ENCODE results near the gene RAPSN. TPM values are rescaled to one million over a fixed set of nuclear protein-coding genes. Genes with fewer than 3 reads are reported as not detected.
A peak's percentile ranks its signal among the peaks of the same experiment; 100 is the strongest.

The RAPSN gene
- under 1 TPM in 1 of 2 experiments, not detected in 1; 0.21 TPM for total RNA-seq

GRCh38 chr11:47448566-47449427, at the start of gene RAPSN:
TSS of gene RAPSN (minus strand) at chr11:47449136. CDS start at chr11:47448964, 172 bp downstream.
- no peaks in the 10 kb centered on the region for H3K4me1 Mint-ChIP-seq
- ChIA-PET CTCF (interaction anchor here (0.7 to 1.4 kb wide), 2 partner anchors 17 to 75 kb away, joined by 3 read pairs; no protein-coding TSS in a partner anchor), POLR2A (interaction anchor here (0.6 kb wide), 1 partner anchor 708 kb away, joined by 3 read pairs; no protein-coding TSS in a partner anchor)
- H3K9me3 Mint-ChIP-seq (ENCODE audit: low read depth): no peaks in the 10 kb centered on the region
- no peak within 1 kb of the TSS for H3K4me3 Mint-ChIP-seq
- no peaks in the 10 kb centered on the region for H3K36me3 Mint-ChIP-seq (ENCODE audit: low read depth)
- DNase-seq (no peak), ATAC-seq (no peak)
- no peak within 1 kb of the TSS for H3K27ac Mint-ChIP-seq
- intact Hi-C loops (cut with DNase I, micrococcal nuclease): no loop called here
- no peaks in the 10 kb centered on the region for H3K27me3 Mint-ChIP-seq

DNA sequence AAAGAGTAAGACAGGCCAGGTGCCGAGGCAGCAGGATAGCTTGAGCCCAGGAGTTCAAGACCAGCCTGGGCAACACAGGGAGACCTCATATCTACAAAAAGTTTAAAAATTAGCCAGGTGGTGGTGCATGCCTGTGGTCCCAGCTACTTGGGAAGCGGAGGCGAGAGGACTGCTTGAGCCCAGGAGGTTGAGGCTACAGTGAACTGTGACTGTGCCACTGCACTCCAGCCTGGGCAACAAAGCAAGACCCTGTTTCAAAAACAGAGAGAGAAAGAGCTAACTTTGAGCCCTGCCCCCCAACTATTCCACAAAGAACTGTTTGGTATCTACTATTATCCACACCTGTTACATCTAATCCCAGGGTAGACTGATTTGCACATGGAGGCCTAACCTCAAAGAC, 49.2 kb upstream of the RAPSN start:
- ATAC-seq (no peak), DNase-seq (no peak)
- CTCF ChIA-PET: interaction anchor here (0.6 to 2.2 kb wide), 6 partner anchors 9 to 116 kb away, joined by 3 to 6 read pairs (median 4); no protein-coding TSS in a partner anchor
- Mint-ChIP-seq H3K36me3 (ENCODE audit: low read depth) (peaks cover 23% of the 10 kb centered on the region), H3K9me3 (ENCODE audit: low read depth) (no peaks in the 10 kb centered on the region), H3K27ac (peak overlapping the region; percentile 3), H3K4me3 (no peak overlapping the region), H3K4me1 (peaks cover 34% of the 10 kb centered on the region), H3K27me3 (no peaks in the 10 kb centered on the region)
- POLR2A ChIA-PET: interaction anchor here (0.6 kb wide), 1 partner anchor 77 kb away, joined by 5 read pairs; no protein-coding TSS in a partner anchor
- intact Hi-C loops (cut with DNase I, micrococcal nuclease): no loop called here

GRCh38 chr11:47496808-47497207, 47.9 kb upstream of the RAPSN start:
- ChIA-PET CTCF (interaction anchor here (1.1 kb wide), 1 partner anchor 39 kb away, joined by 3 read pairs; no protein-coding TSS in a partner anchor), POLR2A (no interaction called here)
- intact Hi-C loops (cut with DNase I, micrococcal nuclease): no loop called here
- Mint-ChIP-seq H3K4me3 (no peak overlapping the region), H3K9me3 (ENCODE audit: low read depth) (no peaks in the 10 kb centered on the region), H3K27ac (no peak overlapping the region), H3K4me1 (peaks cover 26% of the 10 kb centered on the region), H3K27me3 (no peaks in the 10 kb centered on the region), H3K36me3 (ENCODE audit: low read depth) (peaks cover 20% of the 10 kb centered on the region)
- no peak for ATAC-seq
- DNase-seq: no peak

GRCh38 chr11:47495856-47496217, 46.9 kb upstream of the RAPSN start:
- Mint-ChIP-seq H3K9me3 (ENCODE audit: low read depth) (no peaks in the 10 kb centered on the region), H3K36me3 (ENCODE audit: low read depth) (peaks cover 17% of the 10 kb centered on the region), H3K4me1 (peaks cover 20% of the 10 kb centered on the region), H3K4me3 (no peak overlapping the region), H3K27me3 (no peaks in the 10 kb centered on the region), H3K27ac (no peak overlapping the region)
- ATAC-seq (no peak), DNase-seq (no peak)
- intact Hi-C loops (cut with DNase I, micrococcal nuclease): no loop called here
- CTCF ChIA-PET: interaction anchor here (1.1 kb wide), 1 partner anchor 38 kb away, joined by 3 read pairs; no protein-coding TSS in a partner anchor
- POLR2A ChIA-PET: no interaction called here

DNA sequence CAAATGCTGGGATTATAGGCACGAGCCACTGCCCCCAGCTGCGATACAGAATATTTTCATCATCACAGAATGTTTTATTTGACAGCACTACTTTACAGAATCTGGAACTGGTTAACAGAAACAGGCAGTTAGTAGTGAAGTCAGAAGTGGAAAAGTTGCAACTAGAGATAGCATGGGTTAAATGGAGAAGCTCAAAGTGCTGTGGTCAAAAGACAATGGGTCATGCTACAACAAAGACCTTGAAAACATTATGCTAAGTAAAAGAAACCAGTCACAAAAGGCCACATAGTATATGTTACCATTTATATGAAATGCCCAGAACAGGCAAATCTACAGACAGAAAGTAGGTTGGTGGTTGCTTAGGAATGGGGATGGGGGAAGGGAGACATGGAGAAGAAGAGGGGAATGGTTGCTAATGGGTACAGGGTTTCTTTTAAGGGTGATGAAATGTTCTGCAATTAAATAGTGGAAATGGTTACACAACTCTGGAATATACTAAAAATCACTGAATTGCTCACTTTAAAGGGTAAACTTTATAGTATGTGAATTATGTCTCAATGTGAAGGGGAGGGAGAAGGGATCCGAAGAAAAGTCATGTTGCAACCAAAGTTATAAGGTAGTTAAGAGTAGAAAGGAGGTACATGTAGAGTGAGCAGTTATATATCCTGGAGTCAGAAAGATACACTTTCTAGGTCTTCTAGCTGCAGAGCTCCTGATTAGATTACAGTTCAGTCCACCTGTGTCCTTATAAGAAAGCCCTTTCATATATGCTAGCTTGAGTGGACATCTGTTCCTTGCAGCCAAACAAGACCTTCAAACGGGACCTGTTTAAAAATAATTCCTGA, 46.3 kb upstream of the RAPSN start:
- H3K27ac Mint-ChIP-seq: no peak overlapping the region
- intact Hi-C loops (cut with DNase I, micrococcal nuclease): no loop called here

GRCh38 chr11:47489395-47489755, 40.4 kb upstream of the RAPSN start:
- H3K27ac Mint-ChIP-seq: peak overlapping the region; percentile 56
- H3K9me3 Mint-ChIP-seq (ENCODE audit: low read depth): no peaks in the 10 kb centered on the region
- H3K36me3 Mint-ChIP-seq (ENCODE audit: low read depth): peaks cover 36% of the 10 kb centered on the region
- DNase-seq (no peak), ATAC-seq (no peak)
- intact Hi-C loops (cut with DNase I, micrococcal nuclease): no loop called here
- peaks cover 25% of the 10 kb centered on the region for H3K4me1 Mint-ChIP-seq
- H3K4me3 Mint-ChIP-seq: no peak overlapping the region
- no peaks in the 10 kb centered on the region for H3K27me3 Mint-ChIP-seq
- ChIA-PET POLR2A (no interaction called here), CTCF (interaction anchor here (0.7 to 2.4 kb wide), 7 partner anchors 9 to 573 kb away, joined by 3 to 7 read pairs (median 3); no protein-coding TSS in a partner anchor)

More for the DNA sequence above, 46.3 kb upstream of the RAPSN start:
- no peak for ATAC-seq
- no peak overlapping the region for H3K4me3 Mint-ChIP-seq
- no peak for DNase-seq
- no peaks in the 10 kb centered on the region for H3K27me3 Mint-ChIP-seq
- peaks cover 15% of the 10 kb centered on the region for H3K4me1 Mint-ChIP-seq
- POLR2A ChIA-PET: no interaction called here
- H3K9me3 Mint-ChIP-seq (ENCODE audit: low read depth): no peaks in the 10 kb centered on the region
- CTCF ChIA-PET: no interaction called here
- H3K36me3 Mint-ChIP-seq (ENCODE audit: low read depth): peaks cover 12% of the 10 kb centered on the region

GRCh38 chr11:47488674-47489394, 39.9 kb upstream of the RAPSN start:
- H3K27me3 Mint-ChIP-seq: no peaks in the 10 kb centered on the region
- no peaks in the 10 kb centered on the region for H3K9me3 Mint-ChIP-seq (ENCODE audit: low read depth)
- H3K4me3 Mint-ChIP-seq: no peak overlapping the region
- no peak for DNase-seq
- peak overlapping the region; percentile 83 for H3K27ac Mint-ChIP-seq
- intact Hi-C loops (cut with DNase I, micrococcal nuclease): no loop called here
- peaks cover 39% of the 10 kb centered on the region for H3K36me3 Mint-ChIP-seq (ENCODE audit: low read depth)
- POLR2A ChIA-PET: no interaction called here
- peaks cover 23% of the 10 kb centered on the region for H3K4me1 Mint-ChIP-seq
- CTCF ChIA-PET: interaction anchor here (0.7 to 2.4 kb wide), 7 partner anchors 10 to 573 kb away, joined by 3 to 7 read pairs (median 4); no protein-coding TSS in a partner anchor
- no peak for ATAC-seq

- peaks cover 22% of the 10 kb centered on the region for H3K4me1 Mint-ChIP-seq
These were observed 39.2 kb upstream of the RAPSN start for GRCh38 chr11:47488111-47488510.

DNA sequence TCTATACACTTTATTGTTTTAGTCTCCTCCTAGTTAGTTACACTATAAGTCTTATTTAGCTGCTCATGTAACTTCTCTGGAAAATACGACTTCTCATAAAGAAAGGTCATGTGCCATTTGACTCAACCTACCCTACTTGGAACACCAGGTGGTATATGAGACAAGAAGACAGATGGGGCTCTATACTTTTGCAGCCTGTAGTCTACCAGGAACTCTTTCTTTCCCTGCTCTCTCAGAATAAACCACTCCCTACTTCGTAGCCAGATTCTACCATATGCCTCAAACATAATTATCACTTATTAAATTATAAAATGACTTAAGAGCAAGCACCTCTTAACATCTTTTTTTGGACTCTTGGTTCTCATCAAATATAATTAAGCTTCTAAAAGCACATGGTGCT, 38.5 kb upstream of the RAPSN start:
- Mint-ChIP-seq H3K27ac (peak overlapping the region; percentile 49), H3K4me3 (no peak overlapping the region), H3K36me3 (ENCODE audit: low read depth) (peaks cover 44% of the 10 kb centered on the region), H3K4me1 (peaks cover 20% of the 10 kb centered on the region), H3K9me3 (ENCODE audit: low read depth) (no peaks in the 10 kb centered on the region), H3K27me3 (no peaks in the 10 kb centered on the region)
- DNase-seq (no peak), ATAC-seq (peak; percentile 65)
- POLR2A ChIA-PET: no interaction called here
- intact Hi-C loops (cut with DNase I, micrococcal nuclease): no loop called here
- CTCF ChIA-PET: interaction anchor here (1.5 to 1.6 kb wide), 2 partner anchors 29 to 91 kb away, joined by 4 read pairs; partner anchors contain the start of genes KBTBD4 and NDUFS3

More at GRCh38 chr11:47488111-47488510, 39.2 kb upstream of the RAPSN start:
- POLR2A ChIA-PET: no interaction called here
- Mint-ChIP-seq H3K9me3 (ENCODE audit: low read depth) (no peaks in the 10 kb centered on the region), H3K4me3 (no peak overlapping the region), H3K27ac (peak overlapping the region; percentile 83), H3K27me3 (no peaks in the 10 kb centered on the region), H3K36me3 (ENCODE audit: low read depth) (peaks cover 43% of the 10 kb centered on the region)
- CTCF ChIA-PET: interaction anchor here (1.5 to 2.0 kb wide), 3 partner anchors 10 to 90 kb away, joined by 4 to 6 read pairs (median 4); partner anchors contain the start of genes KBTBD4 and NDUFS3
- ATAC-seq (no peak), DNase-seq (no peak)
- intact Hi-C loops (cut with DNase I, micrococcal nuclease): no loop called here

GRCh38 chr11:47485107-47485506, 36.2 kb upstream of the RAPSN start:
- ChIA-PET CTCF (no interaction called here), POLR2A (no interaction called here)
- intact Hi-C loops (cut with DNase I, micrococcal nuclease): no loop called here
- DNase-seq (no peak), ATAC-seq (no peak)
- H3K9me3 Mint-ChIP-seq (ENCODE audit: low read depth): no peaks in the 10 kb centered on the region
- H3K27ac Mint-ChIP-seq: no peak overlapping the region
- H3K4me3 Mint-ChIP-seq: no peak overlapping the region
- H3K36me3 Mint-ChIP-seq (ENCODE audit: low read depth): peaks cover 57% of the 10 kb centered on the region
- no peaks in the 10 kb centered on the region for H3K27me3 Mint-ChIP-seq
- peaks cover 20% of the 10 kb centered on the region for H3K4me1 Mint-ChIP-seq

- POLR2A ChIA-PET: interaction anchor here (0.6 kb wide), 2 partner anchors 33 to 220 kb away, joined by 3 to 4 read pairs; no protein-coding TSS in a partner anchor
- intact Hi-C loops (cut with DNase I, micrococcal nuclease): no loop called here
- H3K9me3 Mint-ChIP-seq (ENCODE audit: low read depth): no peaks in the 10 kb centered on the region
- DNase-seq (no peak), ATAC-seq (no peak)
- H3K36me3 Mint-ChIP-seq (ENCODE audit: low read depth): peaks cover 61% of the 10 kb centered on the region
- CTCF ChIA-PET: no interaction called here
- peak overlapping the region; percentile 51 for H3K27ac Mint-ChIP-seq
- no peak overlapping the region for H3K4me3 Mint-ChIP-seq
- H3K4me1 Mint-ChIP-seq: peaks cover 11% of the 10 kb centered on the region
- no peaks in the 10 kb centered on the region for H3K27me3 Mint-ChIP-seq
These were observed 34.5 kb upstream of the RAPSN start for GRCh38 chr11:47483457-47483856.
